ENCODE data around the gene RASA4B. TPM values are rescaled to one million over a fixed set of nuclear protein-coding genes. Genes with fewer than 3 reads are reported as not detected.

Gene RASA4B
- polyA plus RNA-seq, 1 donor from 2014 or later = 7.4 TPM

DNA sequence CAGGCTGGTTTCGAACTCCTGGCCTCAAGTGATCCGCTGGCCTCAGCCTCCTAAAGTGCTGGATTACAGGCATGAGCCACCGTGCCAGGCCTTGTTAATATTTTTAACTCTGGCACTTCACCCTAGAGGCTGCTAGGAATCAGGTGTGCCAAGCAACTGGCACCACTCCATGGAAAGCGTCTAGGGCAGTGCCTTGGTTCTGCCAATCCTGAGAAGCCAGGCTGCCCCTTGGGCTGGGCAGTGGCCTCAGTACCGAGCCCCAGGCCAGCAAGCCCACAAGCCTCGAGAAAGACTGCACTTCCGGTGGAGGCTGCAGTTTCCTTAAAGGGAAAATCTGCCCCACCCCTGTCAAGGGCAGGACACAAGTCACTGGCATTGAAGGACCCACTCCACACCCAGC is 64.3 kb downstream of the RASA4B start:
- no peak overlapping the region for H3K4me3 Mint-ChIP-seq
- no peaks in the 10 kb centered on the region for H3K36me3 Mint-ChIP-seq
- no peaks in the 10 kb centered on the region for H3K9me3 Mint-ChIP-seq
- no peaks in the 10 kb centered on the region for H3K27me3 Mint-ChIP-seq
- peaks cover 4 to 6% (median 4%) of the 10 kb centered on the region in 3 donors for H3K4me1 Mint-ChIP-seq
- peak overlapping the region in 1 of 3 donors; percentile 39 for H3K27ac Mint-ChIP-seq

DNA sequence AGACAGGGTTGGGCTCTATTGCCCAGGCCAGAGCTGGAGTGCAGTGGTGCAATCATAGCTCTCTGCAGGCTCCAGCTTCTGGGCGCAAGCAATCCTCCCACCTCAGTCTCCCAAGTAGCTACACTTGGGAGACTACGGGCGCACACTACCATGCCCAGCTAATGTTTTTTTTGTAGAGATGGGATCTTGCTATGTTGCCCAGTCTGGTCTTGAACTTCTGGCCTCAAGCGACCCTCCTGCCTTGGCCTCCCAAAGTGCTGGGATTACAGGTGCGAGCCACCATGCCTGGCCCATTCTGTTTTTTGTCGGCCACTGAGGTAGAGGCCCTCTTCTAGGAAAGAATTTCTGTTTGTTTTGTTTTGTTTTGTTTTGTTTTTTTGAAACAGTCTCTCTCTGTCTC is 65.1 kb downstream of the RASA4B start:
- peak overlapping the region in 2 of 3 donors; percentile 39 to 73 for H3K27ac Mint-ChIP-seq
- H3K9me3 Mint-ChIP-seq = no peaks in the 10 kb centered on the region
- H3K4me1 Mint-ChIP-seq = peaks cover 4 to 6% (median 4%) of the 10 kb centered on the region in 3 donors
- no peaks in the 10 kb centered on the region for H3K36me3 Mint-ChIP-seq
- no peak overlapping the region for H3K4me3 Mint-ChIP-seq
- H3K27me3 Mint-ChIP-seq = no peaks in the 10 kb centered on the region

DNA sequence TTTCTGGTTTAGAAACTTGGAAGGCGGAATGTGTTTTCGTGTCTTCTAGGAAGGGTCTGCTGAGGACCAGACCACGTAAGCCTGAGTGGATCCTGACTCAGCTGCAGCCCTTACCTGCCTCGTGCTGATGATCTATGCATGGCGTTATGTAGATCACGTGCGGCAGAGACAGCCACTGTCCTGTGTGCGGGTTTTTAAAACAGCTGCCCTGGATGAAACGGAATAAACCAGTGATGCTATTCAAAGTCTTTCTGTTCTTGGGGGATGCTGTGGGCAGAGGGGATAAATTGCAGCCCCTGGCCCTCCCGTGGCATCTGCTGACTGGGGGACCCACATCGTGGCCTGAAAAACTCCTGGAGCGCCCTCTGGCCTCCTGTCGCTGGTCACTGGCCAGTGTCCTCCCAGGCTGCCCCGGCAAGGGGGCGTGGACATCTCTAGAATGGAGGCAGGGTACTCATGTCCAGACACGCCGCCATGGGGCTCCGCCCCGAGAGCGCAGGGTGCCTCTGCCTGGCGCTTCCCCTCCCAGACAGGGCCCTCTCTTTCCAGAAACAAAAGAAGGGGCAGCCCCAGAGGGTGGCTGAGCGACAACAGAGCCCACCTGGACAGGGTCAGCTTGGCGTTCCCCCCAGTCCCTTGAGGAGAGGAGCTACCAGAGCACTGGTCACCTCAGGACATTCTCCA is 66.1 kb downstream of the RASA4B start:
- H3K36me3 Mint-ChIP-seq = no peaks in the 10 kb centered on the region
- no peaks in the 10 kb centered on the region for H3K9me3 Mint-ChIP-seq
- H3K4me3 Mint-ChIP-seq = no peak overlapping the region
- no peaks in the 10 kb centered on the region for H3K27me3 Mint-ChIP-seq
- peak overlapping the region in 2 of 3 donors; percentile 47 to 86 for H3K27ac Mint-ChIP-seq
- H3K4me1 Mint-ChIP-seq = peaks cover 4 to 6% (median 4%) of the 10 kb centered on the region in 3 donors

DNA sequence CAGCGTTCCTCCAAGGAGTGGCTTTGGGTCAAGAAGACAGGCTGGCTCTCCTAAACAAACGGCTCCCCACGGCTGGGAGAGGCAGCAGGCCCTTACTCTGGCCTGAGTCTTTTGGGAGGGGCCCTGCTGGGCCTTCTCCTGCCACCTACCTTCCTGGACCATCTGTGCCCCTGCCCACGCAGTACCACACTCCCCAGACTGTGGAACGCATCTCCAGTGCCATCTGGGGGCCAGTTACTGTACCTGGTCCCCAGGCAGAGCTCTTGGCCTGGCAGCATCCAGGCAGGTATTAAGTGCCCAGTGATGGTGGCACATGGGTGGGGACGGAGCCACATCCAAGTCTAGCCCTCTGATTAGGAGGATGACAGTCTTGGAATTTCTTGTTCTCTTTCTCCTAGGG is 67.3 kb downstream of the RASA4B start:
- Mint-ChIP-seq H3K9me3 (no peaks in the 10 kb centered on the region), H3K4me1 (peaks cover 6 to 13% (median 12%) of the 10 kb centered on the region in 3 donors), H3K4me3 (peak overlapping the region in 1 of 4 donors; percentile 60), H3K27ac (peak overlapping the region in 2 of 3 donors; percentile 77 to 92), H3K27me3 (no peaks in the 10 kb centered on the region), H3K36me3 (peaks cover 2% of the 10 kb centered on the region)

DNA sequence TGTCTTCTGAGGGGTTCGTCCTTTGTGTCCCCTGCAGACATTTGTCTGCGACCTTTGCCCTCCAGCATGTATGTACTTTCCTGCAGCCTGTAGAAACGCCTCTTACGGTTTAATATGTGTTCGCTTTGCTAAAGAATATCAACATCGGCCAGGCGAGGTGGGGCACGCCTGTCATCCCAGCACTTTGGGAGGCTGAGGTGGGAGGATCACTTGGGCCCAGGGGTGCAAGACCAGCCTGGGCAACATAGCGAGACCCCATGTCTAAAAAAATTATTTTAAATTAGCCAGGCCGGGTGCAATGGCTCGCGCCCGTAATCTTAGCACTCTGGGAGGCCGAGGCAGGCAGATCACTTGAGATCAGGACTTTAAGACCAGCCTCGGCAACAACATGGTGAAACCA is 68.4 kb downstream of the RASA4B start:
- Mint-ChIP-seq H3K9me3 (no peaks in the 10 kb centered on the region), H3K36me3 (peaks cover 2% of the 10 kb centered on the region), H3K27me3 (peaks cover 2% of the 10 kb centered on the region), H3K4me3 (no peak overlapping the region), H3K27ac (peak overlapping the region in 2 of 3 donors; percentile 74 to 83), H3K4me1 (peaks cover 12 to 18% (median 17%) of the 10 kb centered on the region in 3 donors)

DNA sequence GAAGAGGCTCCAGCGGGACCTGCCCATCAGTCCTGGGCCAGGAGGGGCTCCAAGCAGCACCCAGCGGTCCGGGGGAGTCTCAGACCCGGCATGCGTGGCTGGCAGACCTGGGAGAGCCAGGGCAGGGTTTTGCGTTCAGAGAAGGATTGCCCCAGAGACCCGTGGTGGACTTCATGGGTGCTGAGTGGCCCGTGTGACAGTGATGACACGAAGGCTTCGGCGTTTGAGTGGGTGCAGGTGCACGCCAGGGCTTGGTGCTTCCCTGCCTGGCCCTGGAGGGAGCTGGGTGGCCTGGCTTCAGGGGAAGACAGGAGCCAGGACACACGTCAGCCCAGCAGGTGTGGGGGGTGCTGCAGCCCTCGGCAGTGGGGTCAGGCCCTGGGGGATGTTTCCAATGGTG is 70.3 kb downstream of the RASA4B start:
- peaks cover 2% of the 10 kb centered on the region for H3K36me3 Mint-ChIP-seq
- H3K4me3 Mint-ChIP-seq = no peak overlapping the region
- H3K4me1 Mint-ChIP-seq = peaks cover 12 to 23% (median 23%) of the 10 kb centered on the region in 3 donors
- H3K9me3 Mint-ChIP-seq = no peaks in the 10 kb centered on the region
- H3K27ac Mint-ChIP-seq = peak overlapping the region in 2 of 3 donors; percentile 39 to 63
- peaks cover 2% of the 10 kb centered on the region for H3K27me3 Mint-ChIP-seq

DNA sequence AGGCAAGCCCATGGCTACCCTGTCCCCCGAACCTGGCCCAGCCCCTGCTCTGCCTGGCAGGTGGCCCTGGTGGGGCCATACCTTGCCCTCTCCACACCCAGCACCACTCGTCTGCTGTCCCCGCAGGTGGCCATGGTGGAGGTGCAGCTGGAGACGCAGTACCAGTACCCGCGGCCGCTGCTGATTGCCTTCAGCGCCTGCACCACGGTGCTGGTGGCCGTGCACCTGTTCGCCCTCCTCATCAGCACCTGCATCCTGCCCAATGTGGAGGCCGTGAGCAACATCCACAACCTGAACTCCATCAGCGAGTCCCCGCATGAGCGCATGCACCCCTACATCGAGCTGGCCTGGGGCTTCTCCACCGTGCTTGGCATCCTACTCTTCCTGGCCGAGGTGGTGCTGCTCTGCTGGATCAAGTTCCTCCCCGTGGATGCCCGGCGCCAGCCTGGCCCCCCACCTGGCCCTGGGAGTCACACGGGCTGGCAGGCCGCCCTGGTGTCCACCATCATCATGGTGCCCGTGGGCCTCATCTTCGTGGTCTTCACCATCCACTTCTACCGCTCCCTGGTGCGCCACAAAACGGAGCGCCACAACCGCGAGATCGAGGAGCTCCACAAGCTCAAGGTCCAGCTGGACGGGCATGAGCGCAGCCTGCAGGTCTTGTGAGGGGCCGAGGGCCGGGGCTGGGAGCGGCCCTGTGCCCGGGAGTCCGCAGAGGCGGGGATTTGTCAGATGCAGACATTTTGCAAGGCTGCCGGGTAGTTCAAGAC is 71.0 kb downstream of the RASA4B start:
- Mint-ChIP-seq H3K36me3 (peaks cover 3% of the 10 kb centered on the region), H3K9me3 (no peaks in the 10 kb centered on the region), H3K27me3 (peaks cover 2% of the 10 kb centered on the region), H3K4me3 (peak overlapping the region in 2 of 4 donors; percentile 8 to 87), H3K4me1 (peaks cover 15 to 30% (median 29%) of the 10 kb centered on the region in 3 donors), H3K27ac (peak overlapping the region; percentile 39 to 90 (median 63))

DNA sequence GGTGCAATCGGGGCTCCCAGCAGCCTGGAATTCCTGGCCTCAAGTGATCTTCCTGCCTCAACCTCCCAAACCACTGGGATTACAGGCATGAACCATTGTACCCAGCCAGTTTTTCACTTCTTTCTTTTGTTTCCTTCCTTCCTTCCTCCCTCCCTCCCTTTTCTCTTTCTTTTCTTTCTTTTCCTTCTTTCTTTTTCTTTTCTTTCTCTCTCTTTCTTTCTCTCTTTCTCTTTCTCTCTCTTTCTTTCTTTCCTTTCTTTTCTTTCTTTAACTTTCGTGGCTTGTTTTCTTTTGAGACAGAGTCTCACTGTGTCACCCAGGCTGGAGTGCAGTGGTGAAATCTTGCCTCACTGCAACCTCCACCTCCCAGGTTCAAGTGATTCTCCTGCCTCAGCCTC is 71.9 kb downstream of the RASA4B start:
- Mint-ChIP-seq H3K4me3 (peak overlapping the region in 1 of 4 donors; percentile 87), H3K27ac (peak overlapping the region; percentile 90 to 99 (median 95)), H3K36me3 (peaks cover 3% of the 10 kb centered on the region), H3K4me1 (peaks cover 17 to 31% (median 30%) of the 10 kb centered on the region in 3 donors), H3K27me3 (peaks cover 2% of the 10 kb centered on the region), H3K9me3 (no peaks in the 10 kb centered on the region)

DNA sequence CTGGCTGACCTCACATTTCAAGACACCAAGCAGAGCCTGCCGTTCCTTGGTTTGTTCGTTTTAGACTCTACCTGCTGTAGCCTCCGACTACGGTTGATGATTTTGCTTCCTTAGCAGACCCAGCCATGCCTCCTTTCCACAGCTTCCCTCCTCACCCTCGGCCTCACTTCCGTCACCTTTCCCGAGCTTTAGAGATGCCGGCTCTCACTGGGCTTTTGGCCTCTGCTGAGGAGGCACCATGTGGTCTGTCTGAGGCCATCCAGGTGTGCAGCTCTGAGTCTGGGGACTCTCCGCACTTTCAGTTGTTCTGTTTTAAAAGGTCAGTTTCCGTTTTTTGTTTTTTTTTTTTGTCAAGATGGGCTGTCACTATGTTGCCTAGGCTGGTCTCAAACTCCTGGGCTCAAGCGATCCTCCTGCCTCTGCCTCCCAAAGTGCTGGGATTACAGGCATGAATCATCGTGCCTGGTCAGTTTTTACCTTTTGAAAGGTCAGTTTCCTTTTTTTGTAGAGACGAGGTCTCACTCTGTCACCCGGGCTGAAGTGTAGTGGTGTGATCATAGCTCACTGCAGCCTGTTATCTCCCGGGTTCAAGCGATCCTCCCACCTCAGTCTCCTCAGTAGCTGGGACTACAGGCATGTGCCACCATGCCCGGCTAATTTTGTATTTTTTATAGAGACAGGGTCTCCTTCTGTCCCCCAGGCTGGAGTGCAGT is 72.5 kb downstream of the RASA4B start:
- H3K9me3 Mint-ChIP-seq = no peaks in the 10 kb centered on the region
- H3K4me3 Mint-ChIP-seq = peak overlapping the region; percentile 76 to 89 (median 86)
- H3K27me3 Mint-ChIP-seq = peaks cover 2% of the 10 kb centered on the region
- peaks cover 12 to 29% (median 28%) of the 10 kb centered on the region in 3 donors for H3K4me1 Mint-ChIP-seq
- peaks cover 3% of the 10 kb centered on the region for H3K36me3 Mint-ChIP-seq
- peak overlapping the region; percentile 90 to 99 (median 95) for H3K27ac Mint-ChIP-seq

DNA sequence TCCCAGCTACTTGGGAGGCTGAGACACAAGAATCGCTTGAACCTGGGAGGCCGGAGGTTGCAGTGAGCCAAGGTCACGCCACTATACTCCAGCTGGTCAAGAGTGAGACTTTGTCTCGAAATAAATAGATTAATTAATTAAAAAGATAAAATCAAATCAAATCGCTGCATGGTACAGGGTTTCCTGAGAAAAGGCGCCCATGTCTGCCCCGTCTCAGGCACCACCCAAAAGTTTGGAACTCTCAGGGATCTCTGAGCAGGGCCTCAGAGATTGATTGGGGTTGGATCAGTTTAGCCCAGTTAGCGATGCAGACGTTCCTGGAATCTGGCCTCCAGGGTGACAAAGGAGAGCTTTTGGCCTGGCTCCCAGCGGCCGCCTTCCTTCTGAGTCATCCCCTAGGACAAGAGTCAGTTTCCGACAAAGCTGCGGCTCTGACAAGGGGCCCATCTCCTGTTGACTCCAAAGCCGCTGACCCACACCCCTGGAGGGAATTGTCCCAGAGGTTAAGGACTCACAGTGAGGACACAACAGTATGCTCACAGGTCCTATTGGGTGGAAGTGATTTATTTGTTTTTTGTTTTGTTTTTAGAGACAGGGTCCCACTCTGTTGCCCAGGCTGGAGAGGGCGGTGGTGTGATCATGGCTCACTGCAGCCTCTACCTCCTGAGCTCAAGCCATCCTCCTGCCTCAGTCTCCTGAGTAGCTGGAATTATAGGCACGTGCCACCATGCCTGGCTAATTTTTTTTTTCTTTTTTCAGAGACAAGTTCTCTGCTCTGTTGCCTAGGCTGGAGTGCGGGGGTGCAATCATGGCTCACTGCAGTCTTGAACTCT is 77.4 kb downstream of the RASA4B start:
- peak overlapping the region in 1 of 4 donors; percentile 49 for H3K4me3 Mint-ChIP-seq
- H3K27me3 Mint-ChIP-seq = peaks cover 2% of the 10 kb centered on the region
- H3K27ac Mint-ChIP-seq = peak overlapping the region; percentile 6 to 89 (median 16)
- peaks cover 17 to 30% (median 29%) of the 10 kb centered on the region in 3 donors for H3K4me1 Mint-ChIP-seq
- H3K36me3 Mint-ChIP-seq = peaks cover 8% of the 10 kb centered on the region
- no peaks in the 10 kb centered on the region for H3K9me3 Mint-ChIP-seq

DNA sequence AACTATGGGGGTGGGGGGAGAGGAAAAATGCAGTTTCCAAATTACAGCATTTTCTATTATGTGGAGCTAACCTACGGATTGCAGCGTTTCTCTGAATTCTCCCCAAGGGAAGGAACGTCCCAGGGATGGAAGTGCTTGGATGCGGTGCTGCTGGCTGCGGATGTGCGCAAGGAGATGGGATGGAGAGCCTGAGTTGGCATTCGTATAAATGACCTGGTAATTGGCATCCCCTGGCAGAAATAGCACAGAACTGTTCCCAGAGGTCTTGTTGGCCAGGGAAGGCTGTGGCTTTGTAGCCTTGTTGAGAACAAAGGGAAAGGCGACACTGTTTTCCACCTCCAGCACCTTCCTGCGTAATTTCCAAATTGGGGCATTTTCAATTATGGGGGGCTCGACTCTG is 81.5 kb downstream of the RASA4B start:
- Mint-ChIP-seq H3K4me1 (peaks cover 14 to 34% (median 31%) of the 10 kb centered on the region in 3 donors), H3K4me3 (peak overlapping the region; percentile 85 to 98 (median 95)), H3K27me3 (no peaks in the 10 kb centered on the region), H3K27ac (peak overlapping the region in 2 of 3 donors; percentile 94 to 97), H3K9me3 (no peaks in the 10 kb centered on the region), H3K36me3 (peaks cover 13% of the 10 kb centered on the region)

DNA sequence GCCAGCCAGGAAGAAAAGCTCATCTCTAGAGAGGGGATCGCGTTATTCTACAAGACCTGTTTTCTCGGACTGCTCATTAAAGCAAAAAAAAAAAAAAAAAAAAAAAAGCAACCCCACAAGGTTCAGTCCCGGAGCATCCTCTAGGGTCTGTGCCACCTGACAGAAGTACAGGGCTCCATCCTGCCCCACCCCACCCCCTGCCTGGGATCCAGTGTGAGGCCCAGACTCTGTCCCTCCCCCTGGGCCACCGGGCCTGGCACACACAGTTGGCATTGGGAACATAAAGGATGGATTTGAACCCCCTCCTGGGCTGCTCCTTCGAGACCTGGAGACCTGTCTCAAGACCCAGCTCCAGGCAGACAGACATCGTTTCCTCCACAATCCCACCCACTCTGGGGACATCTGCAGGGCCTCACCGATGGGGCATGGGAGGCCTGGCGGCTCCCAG is 83.5 kb downstream of the RASA4B start:
- H3K27me3 Mint-ChIP-seq = no peaks in the 10 kb centered on the region
- H3K9me3 Mint-ChIP-seq = no peaks in the 10 kb centered on the region
- peak overlapping the region; percentile 85 to 98 (median 95) for H3K4me3 Mint-ChIP-seq
- H3K36me3 Mint-ChIP-seq = peaks cover 12% of the 10 kb centered on the region
- peak overlapping the region; percentile 94 to 99 (median 97) for H3K27ac Mint-ChIP-seq
- H3K4me1 Mint-ChIP-seq = peaks cover 17 to 45% (median 42%) of the 10 kb centered on the region in 3 donors

DNA sequence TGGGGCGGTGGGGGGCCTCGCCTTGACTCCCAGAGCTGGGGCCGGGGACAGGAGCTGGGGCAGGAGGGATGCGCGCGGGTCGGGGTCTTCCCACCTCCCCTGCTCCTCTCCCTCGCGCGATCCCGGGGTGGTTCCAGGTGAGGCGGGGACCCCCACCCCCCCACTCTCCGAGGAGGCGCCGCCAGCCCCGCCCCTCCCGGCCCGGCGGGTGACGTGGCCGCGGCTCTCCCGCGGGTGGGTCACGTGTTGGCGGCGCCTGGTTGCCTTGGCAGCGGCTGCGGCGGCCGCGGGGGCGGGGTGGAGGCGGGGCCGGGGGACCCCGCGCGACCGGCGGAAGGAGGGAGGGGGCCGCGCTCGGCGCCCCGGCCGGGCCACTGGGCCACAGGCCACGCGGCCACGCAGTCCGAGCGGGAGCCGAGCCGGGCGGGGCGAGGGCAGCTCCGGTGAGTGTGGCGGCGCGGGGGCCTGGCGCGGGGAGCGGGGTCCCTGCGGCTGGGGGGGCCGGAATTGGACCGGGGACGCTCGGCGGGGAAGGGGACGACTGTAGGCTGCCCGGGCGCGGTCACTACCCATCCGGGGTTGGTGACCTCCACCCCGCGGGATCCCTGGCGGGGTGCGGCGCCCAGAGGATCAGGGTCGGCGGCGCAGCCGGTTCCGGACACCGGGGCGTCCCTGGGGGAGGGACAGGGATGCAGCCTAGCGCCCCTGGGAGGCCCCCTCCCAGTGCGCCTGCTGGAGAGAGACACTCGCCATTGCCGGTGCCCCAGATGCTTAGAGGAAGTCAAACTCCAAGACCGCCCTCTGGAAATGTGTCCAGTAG is 84.1 kb downstream of the RASA4B start, which contains the start of gene ORAI2:
TSS of gene ORAI2 (plus strand) at position 357 of the 820 bp plus-strand sequence. CDS start 5,382 bp downstream, outside the sequence.
- Mint-ChIP-seq H3K4me1 (peaks cover 17 to 45% (median 43%) of the 10 kb centered on the region in 3 donors), H3K4me3 (peak within 1 kb of the TSS; percentile 92 to 98 (median 98))

More for the DNA sequence above, 84.1 kb downstream of the RASA4B start, which contains the start of gene ORAI2:
- Mint-ChIP-seq H3K27me3 (no peaks in the 10 kb centered on the region), H3K9me3 (no peaks in the 10 kb centered on the region), H3K27ac (peak within 1 kb of the TSS; percentile 98 to 100 (median 99)), H3K36me3 (peaks cover 12% of the 10 kb centered on the region)
